GM18519 (cell line): ENCODE data around the gene FGGY.
"Not testable (repeated sequence)": the region's sequence is repeated elsewhere in the genome, so short reads cannot be mapped to it uniquely, and the experiment has no call there.

Experiments
- ATAC-seq: cut with Tn5 transposase; IDR thresholded peaks from one replicate; pipeline ENCODE4 v1.9.1; 2021; ENCODE audit warnings: mild to moderate bottlenecking, moderate library complexity; ENCODE audit not compliant: unreplicated experiment, low FRiP score

The FGGY gene

GRCh38 chr1:59345221-59345620, 48.3 kb downstream of the FGGY start:
- ATAC-seq, result no peak

GRCh38 chr1:59346429-59346828, 49.5 kb downstream of the FGGY start:
- ATAC-seq, result no peak

GRCh38 chr1:59349101-59349500, 52.2 kb downstream of the FGGY start:
- no peak for ATAC-seq

- no peak for ATAC-seq
These were observed 53.6 kb downstream of the FGGY start for GRCh38 chr1:59350521-59350920.

- ATAC-seq, result no peak
These were observed 55.2 kb downstream of the FGGY start for GRCh38 chr1:59352065-59352464.

- ATAC-seq, result no peak
These were observed 56.6 kb downstream of the FGGY start for GRCh38 chr1:59353453-59353852.

- ATAC-seq, result not testable (repeated sequence)
These were observed 57.3 kb downstream of the FGGY start for GRCh38 chr1:59354239-59354638.

GRCh38 chr1:59354709-59355337, 57.9 kb downstream of the FGGY start:
- peak; percentile 43 for ATAC-seq

- peak; percentile 74 for ATAC-seq
These were observed 58.5 kb downstream of the FGGY start for GRCh38 chr1:59355361-59355760.

GRCh38 chr1:59356627-59357026, 59.7 kb downstream of the FGGY start:
- ATAC-seq, result no peak

- no peak for ATAC-seq
These were observed 60.9 kb downstream of the FGGY start for GRCh38 chr1:59357645-59358320.

- no peak for ATAC-seq
These were observed 62.4 kb downstream of the FGGY start for GRCh38 chr1:59359325-59359724.

- ATAC-seq, result no peak
These were observed 63.3 kb downstream of the FGGY start for GRCh38 chr1:59360170-59360569.

GRCh38 chr1:59360729-59361128, 63.8 kb downstream of the FGGY start:
- ATAC-seq, result no peak

- ATAC-seq, result no peak
These were observed 64.9 kb downstream of the FGGY start for GRCh38 chr1:59361766-59362165.

GRCh38 chr1:59364037-59364436, 67.1 kb downstream of the FGGY start:
- ATAC-seq, result no peak

GRCh38 chr1:59366346-59366745, 69.5 kb downstream of the FGGY start:
- no peak for ATAC-seq

- ATAC-seq, result no peak
These were observed 70.6 kb downstream of the FGGY start for GRCh38 chr1:59367301-59368007.

GRCh38 chr1:59368008-59368670, 71.2 kb downstream of the FGGY start:
- no peak for ATAC-seq

- ATAC-seq, result no peak
These were observed 78.7 kb downstream of the FGGY start for GRCh38 chr1:59375321-59376220.
